Measurements from ENCODE around the gene UMODL1.
"Not testable (repeated sequence)": the region's sequence is repeated elsewhere in the genome, so short reads cannot be mapped to it uniquely, and the experiment has no call there.

UMODL1 gene

GRCh38 chr21:42171091-42172053 lies 100.3 kb downstream of the UMODL1 start:
- no peak for DNase-seq

- DNase-seq: no peak
Observed at GRCh38 chr21:42172596-42173483, 101.7 kb downstream of the UMODL1 start.

- DNase-seq: no peak
Observed at GRCh38 chr21:42174173-42174572, 103.1 kb downstream of the UMODL1 start.

GRCh38 chr21:42175110-42175710 lies 104.1 kb downstream of the UMODL1 start:
- no peak for DNase-seq

GRCh38 chr21:42176859-42177258 lies 105.7 kb downstream of the UMODL1 start:
- DNase-seq: no peak

- no peak for DNase-seq
Observed at GRCh38 chr21:42179316-42179715, 108.2 kb downstream of the UMODL1 start.

GRCh38 chr21:42180001-42180400 lies 108.9 kb downstream of the UMODL1 start:
- not testable (repeated sequence) for DNase-seq

GRCh38 chr21:42182713-42183371 lies 111.7 kb downstream of the UMODL1 start:
- no peak for DNase-seq

GRCh38 chr21:42183374-42184266 lies 112.5 kb downstream of the UMODL1 start:
- DNase-seq: no peak

- DNase-seq: no peak
Observed at GRCh38 chr21:42186591-42186990, 115.5 kb downstream of the UMODL1 start.

- DNase-seq: peak; percentile 48
Observed at GRCh38 chr21:42187976-42188653, 117.0 kb downstream of the UMODL1 start.

- DNase-seq: no peak
Observed at GRCh38 chr21:42188663-42189062, 117.5 kb downstream of the UMODL1 start.

- no peak for DNase-seq
Observed at GRCh38 chr21:42189431-42189830, 118.3 kb downstream of the UMODL1 start.

GRCh38 chr21:42189860-42190485 lies 118.9 kb downstream of the UMODL1 start:
- DNase-seq: no peak

GRCh38 chr21:42190486-42190863 lies 119.4 kb downstream of the UMODL1 start:
- no peak for DNase-seq

GRCh38 chr21:42191064-42191463 lies 119.9 kb downstream of the UMODL1 start:
- no peak for DNase-seq

GRCh38 chr21:42191696-42192595 lies 120.8 kb downstream of the UMODL1 start:
- no peak for DNase-seq

Data from fibroblast of upper back skin (primary cell).